Measurements from ENCODE around the gene CCDC57.

Gene CCDC57

GRCh38 chr17:82168568-82168967 lies 44.1 kb downstream of the CCDC57 start:
- no peak overlapping the region for H3K4me2 ChIP-seq (ENCODE audit: low read depth, low read length, poor library complexity, severe bottlenecking)
- no peak overlapping the region for H3K27ac ChIP-seq (ENCODE audit: low read depth, low read length)
- H3K36me3 ChIP-seq (ENCODE audit: low read length) = no peaks in the 10 kb centered on the region
- H3K79me2 ChIP-seq (ENCODE audit: insufficient read depth, low read length) = no peaks in the 10 kb centered on the region
- no peak overlapping the region for H3K9ac ChIP-seq (ENCODE audit: low read length)
- no peaks in the 10 kb centered on the region for H3K27me3 ChIP-seq (ENCODE audit: low read length)
- TF ChIP-seq CTCF (IDR thresholded peaks at IDR 0.05; ENCODE audit: insufficient read depth, low read length, poor library complexity, severe bottlenecking) (no peak), EZH2phosphoT487 (conservative IDR thresholded peaks at IDR 0.05; ENCODE audit: low read length) (no peak)
- H3K4me3 ChIP-seq (ENCODE audit: insufficient read depth, low read length, poor library complexity, severe bottlenecking) = no peak overlapping the region
- no peaks in the 10 kb centered on the region for H3K9me3 ChIP-seq (ENCODE audit: insufficient read depth, low read length)
- H3F3A ChIP-seq (ENCODE audit: insufficient read depth) = no peaks in the 10 kb centered on the region
- no peaks in the 10 kb centered on the region for H4K20me1 ChIP-seq (ENCODE audit: low read depth, low read length)
- H3K9me2 ChIP-seq (replicated peaks; ENCODE audit: insufficient read depth, low read length) = no peaks in the 10 kb centered on the region
- H2AFZ ChIP-seq (ENCODE audit: low read depth, low read length, severe bottlenecking) = no peak overlapping the region

DNA sequence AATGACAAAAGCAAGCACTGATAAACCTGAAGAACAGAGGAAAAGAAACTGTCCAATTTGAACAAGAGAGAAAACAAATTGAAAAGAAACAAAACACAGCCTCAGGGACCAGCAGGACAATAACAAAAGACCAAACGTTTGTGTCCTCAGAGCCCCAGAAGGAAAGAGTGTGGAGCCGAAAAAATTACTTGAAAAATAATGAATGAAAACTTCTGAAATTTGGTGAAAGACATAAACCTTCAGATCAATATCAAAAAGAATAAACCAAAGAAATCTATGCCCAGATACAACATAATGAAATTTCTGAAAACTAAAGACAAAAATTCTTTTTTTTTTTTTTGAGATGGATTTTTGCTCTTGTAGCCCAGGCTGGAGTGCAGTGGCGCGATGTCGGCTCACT lies 45.6 kb downstream of the CCDC57 start:
- Histone ChIP-seq H3K9ac (ENCODE audit: low read length) (no peak overlapping the region), H3K79me2 (ENCODE audit: insufficient read depth, low read length) (no peaks in the 10 kb centered on the region), H3K27me3 (ENCODE audit: low read length) (no peaks in the 10 kb centered on the region), H2AFZ (ENCODE audit: low read depth, low read length, severe bottlenecking) (no peak overlapping the region), H3K9me2 (replicated peaks; ENCODE audit: insufficient read depth, low read length) (no peaks in the 10 kb centered on the region), H3K4me3 (ENCODE audit: insufficient read depth, low read length, poor library complexity, severe bottlenecking) (no peak overlapping the region), H3K9me3 (ENCODE audit: insufficient read depth, low read length) (no peaks in the 10 kb centered on the region), H3K4me2 (ENCODE audit: low read depth, low read length, poor library complexity, severe bottlenecking) (no peak overlapping the region), H3K27ac (ENCODE audit: low read depth, low read length) (no peak overlapping the region), H3F3A (ENCODE audit: insufficient read depth) (no peaks in the 10 kb centered on the region), H3K36me3 (ENCODE audit: low read length) (no peaks in the 10 kb centered on the region), H4K20me1 (ENCODE audit: low read depth, low read length) (no peaks in the 10 kb centered on the region)
- TF ChIP-seq CTCF (IDR thresholded peaks at IDR 0.05; ENCODE audit: insufficient read depth, low read length, poor library complexity, severe bottlenecking) (no peak), EZH2phosphoT487 (conservative IDR thresholded peaks at IDR 0.05; ENCODE audit: low read length) (no peak)

DNA sequence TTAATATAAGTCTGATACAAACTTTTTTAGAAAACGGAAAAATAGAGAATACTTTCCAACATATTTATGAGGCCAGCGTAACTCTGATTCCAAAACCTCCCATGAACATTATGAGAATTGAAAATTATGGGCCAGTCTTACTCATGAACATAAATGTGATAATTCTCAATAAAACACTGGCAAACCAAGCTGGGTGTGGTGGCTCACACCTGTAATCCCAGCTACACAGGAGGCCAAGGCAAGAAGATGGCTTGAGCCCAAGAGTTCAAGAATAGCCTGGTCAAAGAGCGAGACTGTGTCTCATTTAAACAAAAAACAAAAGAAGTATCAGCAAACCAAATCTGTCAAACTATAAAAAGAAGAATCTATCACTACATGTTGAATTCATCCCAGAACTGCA lies 47.8 kb downstream of the CCDC57 start:
- no peaks in the 10 kb centered on the region for H4K20me1 ChIP-seq (ENCODE audit: low read depth, low read length)
- H3K27me3 ChIP-seq (ENCODE audit: low read length) = no peaks in the 10 kb centered on the region
- no peak overlapping the region for H2AFZ ChIP-seq (ENCODE audit: low read depth, low read length, severe bottlenecking)
- H3K9me3 ChIP-seq (ENCODE audit: insufficient read depth, low read length) = no peaks in the 10 kb centered on the region
- no peak for TF ChIP-seq CTCF (IDR thresholded peaks at IDR 0.05; ENCODE audit: insufficient read depth, low read length, poor library complexity, severe bottlenecking)
- TF ChIP-seq EZH2phosphoT487 (conservative IDR thresholded peaks at IDR 0.05; ENCODE audit: low read length) = no peak
- H3K9ac ChIP-seq (ENCODE audit: low read length) = no peak overlapping the region
- H3K4me3 ChIP-seq (ENCODE audit: insufficient read depth, low read length, poor library complexity, severe bottlenecking) = no peak overlapping the region
- no peaks in the 10 kb centered on the region for H3K9me2 ChIP-seq (replicated peaks; ENCODE audit: insufficient read depth, low read length)
- H3K79me2 ChIP-seq (ENCODE audit: insufficient read depth, low read length) = no peaks in the 10 kb centered on the region
- H3F3A ChIP-seq (ENCODE audit: insufficient read depth) = no peaks in the 10 kb centered on the region
- no peaks in the 10 kb centered on the region for H3K36me3 ChIP-seq (ENCODE audit: low read length)
- no peak overlapping the region for H3K27ac ChIP-seq (ENCODE audit: low read depth, low read length)
- no peak overlapping the region for H3K4me2 ChIP-seq (ENCODE audit: low read depth, low read length, poor library complexity, severe bottlenecking)

- Histone ChIP-seq H3K27me3 (ENCODE audit: low read length) (no peaks in the 10 kb centered on the region), H3F3A (ENCODE audit: insufficient read depth) (no peaks in the 10 kb centered on the region), H3K9me2 (replicated peaks; ENCODE audit: insufficient read depth, low read length) (no peaks in the 10 kb centered on the region), H3K9ac (ENCODE audit: low read length) (no peak overlapping the region), H3K36me3 (ENCODE audit: low read length) (no peaks in the 10 kb centered on the region), H3K4me2 (ENCODE audit: low read depth, low read length, poor library complexity, severe bottlenecking) (no peak overlapping the region), H3K4me3 (ENCODE audit: insufficient read depth, low read length, poor library complexity, severe bottlenecking) (no peak overlapping the region), H3K27ac (ENCODE audit: low read depth, low read length) (no peak overlapping the region), H3K9me3 (ENCODE audit: insufficient read depth, low read length) (no peaks in the 10 kb centered on the region), H4K20me1 (ENCODE audit: low read depth, low read length) (no peaks in the 10 kb centered on the region), H3K79me2 (ENCODE audit: insufficient read depth, low read length) (no peaks in the 10 kb centered on the region), H2AFZ (ENCODE audit: low read depth, low read length, severe bottlenecking) (no peak overlapping the region)
- TF ChIP-seq CTCF (IDR thresholded peaks at IDR 0.05; ENCODE audit: insufficient read depth, low read length, poor library complexity, severe bottlenecking) (no peak), EZH2phosphoT487 (conservative IDR thresholded peaks at IDR 0.05; ENCODE audit: low read length) (no peak)
These were observed 51.4 kb downstream of the CCDC57 start for GRCh38 chr17:82161216-82161615.

All from SU-DHL-6 (cell line).